Measurements from ENCODE around the gene MED25. TPM values are rescaled to one million over a fixed set of nuclear protein-coding genes. Genes with fewer than 3 reads are reported as not detected.

Gene MED25
- total and polyA plus RNA-seq, 9 of the 15 experiments (the other 6 are each of a cell fraction or from before 2014, with no cell fraction given), result 4.1 to 93.9 (median 19.3) TPM

- Histone ChIP-seq H4K20me1 (replicated peaks; ENCODE audit: control insufficient read depth, insufficient read depth, low read length) (peaks cover 5% of the 10 kb centered on the region), H3K79me2 (ENCODE audit: control insufficient read depth, insufficient read depth, low read length) (no peaks in the 10 kb centered on the region), H3K36me3 (ENCODE audit: control insufficient read depth, insufficient read depth, low read length) (peaks cover 42% of the 10 kb centered on the region), H2AFZ (ENCODE audit: low read depth, low read length) (no peak overlapping the region; the same call in 1 of the 2 replicates), H3K4me3 (no peak overlapping the region), H3K4me2 (ENCODE audit: insufficient read depth, low read length) (peak overlapping the region; percentile 50), H3K9ac (ENCODE audit: insufficient read depth in 1 of 2, low read depth in 2 of 2, low read length in 2 of 2) (peak overlapping the region in 1 of 2 experiments; percentile 86; a peak in 3 of 4 replicates), H3K9me3 (replicated peaks; ENCODE audit: control insufficient read depth, insufficient read depth, low read depth, low read length) (no peaks in the 10 kb centered on the region), H3K4me1 (replicated peaks in 1 of 2; ENCODE audit: control insufficient read depth in 2 of 2, insufficient read depth in 2 of 2, low read length in 2 of 2) (peaks cover 25 to 55% of the 10 kb centered on the region in 2 experiments), H3K27me3 (ENCODE audit: control insufficient read depth in 2 of 2, insufficient read depth in 2 of 2, low read length in 2 of 2) (no peaks in the 10 kb centered on the region), H3K27ac (ENCODE audit: extremely low read depth, low read depth, low read length) (no peak overlapping the region; the same call in 2 of the 3 replicates), H3K9me1 (ENCODE audit: control insufficient read depth, insufficient read depth, low read length) (no peaks in the 10 kb centered on the region)
- DNase-seq (ENCODE audit: extremely low read depth in 1 of 4, low spot score in 3 of 4) (peak; percentile 92 to 97 (median 96)), FAIRE-seq (peak; percentile 62), ATAC-seq (peak; percentile 76)
- intact Hi-C loops (cut with micrococcal nuclease) (loop anchor here (5.0 kb wide), 1 partner anchor 41 kb away; the partner anchor contains the start of gene AP2A1), in situ Hi-C loops (cut with MboI) (no loop called here)
- WGBS (ENCODE audit: insufficient coverage, low coverage, missing lambda C conversion rate), result 29% methylated on average over 22 of the region's 31 CpGs
- BruUV-seq (replicated peaks), result no TSS peak
- CTCF ChIA-PET (ENCODE audit: low intra/inter-chr PET ratio), result interaction anchor here (0.6 kb wide), 1 partner anchor 10 kb away, joined by 3 read pairs; no protein-coding TSS in a partner anchor
- POLR2A ChIA-PET, result interaction anchor here (0.6 to 1.0 kb wide), 2 partner anchors 21 to 67 kb away, joined by 3 read pairs; no protein-coding TSS in a partner anchor
- TF ChIP-seq ARID4B (CRISPR knock-in tag; IDR thresholded peaks at IDR 0.05), result 0 out of 2 replicates have a peak, but pooled peaks have one; percentile 33
- peak; percentile 93 for TF ChIP-seq VEZF1 (CRISPR knock-in tag; IDR thresholded peaks at IDR 0.05)
- TF ChIP-seq C11orf30 (IDR thresholded peaks at IDR 0.05; ENCODE audit: low read depth), result no peak
- TF ChIP-seq PHF8 (IDR thresholded peaks at IDR 0.05; ENCODE audit: borderline replicate concordance, low read length), result peak; percentile 21; the same call in 1 of the 2 replicates
- TF ChIP-seq TCF7L2 (IDR thresholded peaks at IDR 0.05; ENCODE audit: low read depth, low read length), result no peak
- 0 out of 2 replicates have a peak, but pooled peaks have one; percentile 20 for TF ChIP-seq FOXP1 (CRISPR knock-in tag; IDR thresholded peaks at IDR 0.05)
- TF ChIP-seq ZBTB33 (CRISPR knock-in tag; IDR thresholded peaks at IDR 0.05), result peak; percentile 98
- TF ChIP-seq CREM (IDR thresholded peaks at IDR 0.05; ENCODE audit: low read depth), result peak; percentile 63
- 0 out of 2 replicates have a peak, but pooled peaks have one; percentile 10 for TF ChIP-seq PKNOX1 (IDR thresholded peaks at IDR 0.05)
- TF ChIP-seq MBD1 (CRISPR knock-in tag; IDR thresholded peaks at IDR 0.05), result no peak
These were observed 9.4 kb upstream of the MED25 start for GRCh38 chr19:49808711-49809159.

Data from K562 (cell line).